ENCODE data around the gene SELPLG.

The SELPLG gene

DNA sequence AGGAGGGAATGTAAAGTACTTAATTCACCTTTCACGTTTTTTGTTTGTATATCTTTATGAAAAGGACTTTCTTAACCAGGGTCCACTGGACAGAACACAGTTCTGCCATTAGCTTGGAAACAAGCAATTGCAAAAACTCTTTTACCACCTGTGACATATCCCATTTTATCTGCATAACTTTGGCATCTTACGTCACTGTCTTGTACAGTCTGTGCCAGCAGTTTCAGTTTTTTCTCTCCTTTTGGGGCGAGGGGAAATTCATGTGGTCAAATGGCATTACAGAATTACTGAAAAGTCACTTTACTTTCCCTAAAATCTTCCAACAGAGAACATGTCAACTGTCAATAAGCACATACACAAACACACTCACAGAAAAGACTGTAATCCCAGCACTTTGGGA lies 43.7 kb upstream of the SELPLG start:
- no peak for TF ChIP-seq SIN3A (IDR thresholded peaks at IDR 0.05; ENCODE audit: borderline replicate concordance, insufficient read depth, low read length)
- no peak for TF ChIP-seq FOXP2 (optimal IDR thresholded peaks at IDR 0.05; ENCODE audit: borderline replicate concordance, extremely low read depth, extremely low read length, insufficient read depth)
- no peak for TF ChIP-seq POLR2AphosphoS5 (IDR thresholded peaks at IDR 0.05; ENCODE audit: low read depth, low read length)
- TF ChIP-seq, protein P1, sequence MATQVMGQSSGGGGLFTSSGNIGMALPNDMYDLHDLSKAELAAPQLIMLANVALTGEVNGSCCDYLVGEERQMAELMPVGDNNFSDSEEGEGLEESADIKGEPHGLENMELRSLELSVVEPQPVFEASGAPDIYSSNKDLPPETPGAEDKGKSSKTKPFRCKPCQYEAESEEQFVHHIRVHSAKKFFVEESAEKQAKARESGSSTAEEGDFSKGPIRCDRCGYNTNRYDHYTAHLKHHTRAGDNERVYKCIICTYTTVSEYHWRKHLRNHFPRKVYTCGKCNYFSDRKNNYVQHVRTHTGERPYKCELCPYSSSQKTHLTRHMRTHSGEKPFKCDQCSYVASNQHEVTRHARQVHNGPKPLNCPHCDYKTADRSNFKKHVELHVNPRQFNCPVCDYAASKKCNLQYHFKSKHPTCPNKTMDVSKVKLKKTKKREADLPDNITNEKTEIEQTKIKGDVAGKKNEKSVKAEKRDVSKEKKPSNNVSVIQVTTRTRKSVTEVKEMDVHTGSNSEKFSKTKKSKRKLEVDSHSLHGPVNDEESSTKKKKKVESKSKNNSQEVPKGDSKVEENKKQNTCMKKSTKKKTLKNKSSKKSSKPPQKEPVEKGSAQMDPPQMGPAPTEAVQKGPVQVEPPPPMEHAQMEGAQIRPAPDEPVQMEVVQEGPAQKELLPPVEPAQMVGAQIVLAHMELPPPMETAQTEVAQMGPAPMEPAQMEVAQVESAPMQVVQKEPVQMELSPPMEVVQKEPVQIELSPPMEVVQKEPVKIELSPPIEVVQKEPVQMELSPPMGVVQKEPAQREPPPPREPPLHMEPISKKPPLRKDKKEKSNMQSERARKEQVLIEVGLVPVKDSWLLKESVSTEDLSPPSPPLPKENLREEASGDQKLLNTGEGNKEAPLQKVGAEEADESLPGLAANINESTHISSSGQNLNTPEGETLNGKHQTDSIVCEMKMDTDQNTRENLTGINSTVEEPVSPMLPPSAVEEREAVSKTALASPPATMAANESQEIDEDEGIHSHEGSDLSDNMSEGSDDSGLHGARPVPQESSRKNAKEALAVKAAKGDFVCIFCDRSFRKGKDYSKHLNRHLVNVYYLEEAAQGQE (IDR thresholded peaks at IDR 0.05; ENCODE audit: insufficient read depth in 1 of 2, low read depth in 2 of 2, low read length in 2 of 2): no peak
- no peak for TF ChIP-seq TAF1 (IDR thresholded peaks at IDR 0.05; ENCODE audit: borderline replicate concordance, insufficient read depth, low read length)

- TF ChIP-seq TAF1 (IDR thresholded peaks at IDR 0.05; ENCODE audit: borderline replicate concordance, insufficient read depth, low read length) (no peak), FOXP2 (optimal IDR thresholded peaks at IDR 0.05; ENCODE audit: borderline replicate concordance, extremely low read depth, extremely low read length, insufficient read depth) (no peak), POLR2AphosphoS5 (IDR thresholded peaks at IDR 0.05; ENCODE audit: low read depth, low read length) (no peak), SIN3A (IDR thresholded peaks at IDR 0.05; ENCODE audit: borderline replicate concordance, insufficient read depth, low read length) (no peak)
- TF ChIP-seq, protein P1 (IDR thresholded peaks at IDR 0.05; ENCODE audit: insufficient read depth in 1 of 2, low read depth in 2 of 2, low read length in 2 of 2): no peak
These were observed 43.0 kb upstream of the SELPLG start for GRCh38 chr12:108676707-108677106.

- TF ChIP-seq, protein P1 (IDR thresholded peaks at IDR 0.05; ENCODE audit: insufficient read depth in 1 of 2, low read depth in 2 of 2, low read length in 2 of 2): no peak
- TF ChIP-seq FOXP2 (optimal IDR thresholded peaks at IDR 0.05; ENCODE audit: borderline replicate concordance, extremely low read depth, extremely low read length, insufficient read depth) (no peak), TAF1 (IDR thresholded peaks at IDR 0.05; ENCODE audit: borderline replicate concordance, insufficient read depth, low read length) (no peak), SIN3A (IDR thresholded peaks at IDR 0.05; ENCODE audit: borderline replicate concordance, insufficient read depth, low read length) (no peak), POLR2AphosphoS5 (IDR thresholded peaks at IDR 0.05; ENCODE audit: low read depth, low read length) (no peak)
These were observed 42.1 kb upstream of the SELPLG start for GRCh38 chr12:108675792-108676191.

DNA sequence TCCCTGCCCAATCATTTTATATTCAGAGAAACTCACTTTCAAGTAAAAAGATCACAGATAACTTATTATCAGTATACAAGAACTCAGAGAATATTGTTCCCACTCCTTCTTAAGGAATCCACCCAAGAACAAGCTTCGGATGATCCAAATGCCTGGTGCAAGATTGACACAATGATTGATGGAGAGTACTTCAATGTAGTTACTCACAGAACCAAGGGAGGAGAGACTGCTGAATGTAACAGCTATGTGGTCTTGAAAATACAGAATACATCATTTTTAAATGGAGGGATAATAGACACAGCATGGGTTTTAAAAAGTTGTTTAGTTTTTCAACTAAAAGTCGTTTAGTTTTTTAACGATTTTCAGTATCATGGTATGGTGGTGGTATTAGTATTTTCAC lies 38.4 kb upstream of the SELPLG start:
- TF ChIP-seq FOXP2 (optimal IDR thresholded peaks at IDR 0.05; ENCODE audit: borderline replicate concordance, extremely low read depth, extremely low read length, insufficient read depth) (no peak), SIN3A (IDR thresholded peaks at IDR 0.05; ENCODE audit: borderline replicate concordance, insufficient read depth, low read length) (no peak), TAF1 (IDR thresholded peaks at IDR 0.05; ENCODE audit: borderline replicate concordance, insufficient read depth, low read length) (no peak), POLR2AphosphoS5 (IDR thresholded peaks at IDR 0.05; ENCODE audit: low read depth, low read length) (no peak)
- TF ChIP-seq, protein P1 (IDR thresholded peaks at IDR 0.05; ENCODE audit: insufficient read depth in 1 of 2, low read depth in 2 of 2, low read length in 2 of 2): no peak

GRCh38 chr12:108671110-108671509 lies 37.4 kb upstream of the SELPLG start:
- TF ChIP-seq SIN3A (IDR thresholded peaks at IDR 0.05; ENCODE audit: borderline replicate concordance, insufficient read depth, low read length) (no peak), FOXP2 (optimal IDR thresholded peaks at IDR 0.05; ENCODE audit: borderline replicate concordance, extremely low read depth, extremely low read length, insufficient read depth) (no peak), POLR2AphosphoS5 (IDR thresholded peaks at IDR 0.05; ENCODE audit: low read depth, low read length) (no peak), TAF1 (IDR thresholded peaks at IDR 0.05; ENCODE audit: borderline replicate concordance, insufficient read depth, low read length) (no peak)
- TF ChIP-seq, protein P1 (IDR thresholded peaks at IDR 0.05; ENCODE audit: insufficient read depth in 1 of 2, low read depth in 2 of 2, low read length in 2 of 2): no peak
